Panc1 (cell line): ENCODE measurements around the gene CNOT3. TPM values are rescaled to one million over a fixed set of nuclear protein-coding genes. Genes with fewer than 3 reads are reported as not detected.

ENCODE experiments used
- ATAC-seq: fragments of 200-7000 bp; cut with Tn5 transposase; 2 replicates; pipeline ENCODE4 v1.9.1; 2020; ENCODE audit warnings: mild to moderate bottlenecking, moderate library complexity
- BruUV-seq: library from RNA; stranded (reverse); fragments of 400-500 nt; replicated peaks from 2 replicates; lab custom pipeline; 2021; lab: Mats Ljungman, UMichigan
- CTCF ChIA-PET: fragments of 300-600 bp; sonication (Branson Sonifier 250); formaldehyde crosslinking; loops from one replicate; lab custom pipeline; 2022; ENCODE audit warnings: antibody characterized with exemption; lab: Charles Lee
- POLR2A ChIA-PET: fragments of 300-600 bp; sonication (Branson Sonifier 250); formaldehyde crosslinking; loops from one replicate; lab custom pipeline; 2022; ENCODE audit warnings: antibody characterized with exemption; lab: Charles Lee
- DNase-seq: peaks from one replicate; pipeline ENCODE4 v3.0.0-alpha.2; 2010; ENCODE audit warnings: low read depth, low spot score
- H3K27ac ChIP-seq: 2 replicates; pipeline ENCODE4 v1.5.1; 2011; ENCODE audit warnings: mild to moderate bottlenecking, low read length, inconsistent platforms
- H3K27me3 ChIP-seq: fragments of 200-500 bp; sonication (Bioruptor generic); 2 replicates; pipeline ENCODE4 v1.6.0; 2014; ENCODE audit warnings: low read length, inconsistent platforms; ENCODE audit not compliant: control insufficient read depth, insufficient read depth
- H3K36me3 ChIP-seq: fragments of 200-500 bp; sonication (Bioruptor generic); 2 replicates; pipeline ENCODE4 v1.5.1; 2014; ENCODE audit warnings: inconsistent platforms, mild to moderate bottlenecking, low read length, moderate library complexity; ENCODE audit not compliant: control insufficient read depth, insufficient read depth
- H3K4me1 ChIP-seq: 2 replicates; pipeline ENCODE4 v1.5.1; 2011; ENCODE audit warnings: inconsistent platforms, mild to moderate bottlenecking, low read length, moderate library complexity; ENCODE audit not compliant: control insufficient read depth, insufficient read depth
- H3K4me3 ChIP-seq, 2 experiments: 2 replicates each; pipeline ENCODE4 v1.5.1; 2011 to 2012; ENCODE audit warnings: low read depth in 2 of 2, low read length in 2 of 2, mild to moderate bottlenecking in 2 of 2, inconsistent platforms in 1 of 2, moderate library complexity in 1 of 2
- H3K9me3 ChIP-seq: fragments of 200-500 bp; sonication (Bioruptor generic); 2 replicates; pipeline ENCODE4 v1.5.1; 2014; ENCODE audit warnings: low read depth, mild to moderate bottlenecking, inconsistent platforms, low read length, moderate library complexity; ENCODE audit not compliant: control insufficient read depth, insufficient read depth
- CTCF ChIP-seq: fragments of 450-650 bp; IDR thresholded peaks from 2 replicates; pipeline ENCODE4 v1.5.1; 2017; ENCODE audit warnings: mild to moderate bottlenecking
- POLR2AphosphoS5 ChIP-seq: IDR thresholded peaks from 2 replicates; pipeline ENCODE4 v1.6.1; 2012; ENCODE audit warnings: mild to moderate bottlenecking, low read depth, low read length, moderate library complexity
- REST ChIP-seq, 2 experiments: IDR thresholded peaks; 2 replicates each; pipeline ENCODE4 v1.6.1; 2011 to 2012; ENCODE audit warnings: low read depth in 2 of 2, control low read depth in 1 of 2, low read length in 1 of 2, mild to moderate bottlenecking in 1 of 2, moderate library complexity in 1 of 2; ENCODE audit not compliant: insufficient read depth in 1 of 2
- SIN3A ChIP-seq: IDR thresholded peaks from 2 replicates; pipeline ENCODE4 v1.6.1; 2012; ENCODE audit warnings: low read depth, mild to moderate bottlenecking, low read length, moderate library complexity, borderline replicate concordance; ENCODE audit not compliant: insufficient read depth
- TCF7L2 ChIP-seq: IDR thresholded peaks from 2 replicates; pipeline ENCODE4 v1.6.1; 2011; ENCODE audit warnings: mild to moderate bottlenecking, low read depth, low read length, inconsistent platforms
- in situ Hi-C: cut with HindIII; loops from 2 replicates; pipeline ENCODE4 v1.10.0; 2016; ENCODE audit warnings: low sequenced_read_pairs, low pct_unique_long_range_greater_than_20kb
- intact Hi-C: fragments of 100-400 bp; cut with micrococcal nuclease; formaldehyde crosslinking; loops from one replicate; pipeline ENCODE4 v1.10.0; 2022; ENCODE audit not compliant: unreplicated experiment
- total RNA-seq: library from RNA; stranded (reverse); gene quantifications from one replicate; pipeline ENCODE4 v1.2.1, GENCODE V29; 2021; ENCODE audit not compliant: unreplicated experiment

CNOT3 gene
- total RNA-seq, 1 experiment from 2014 or later = 111 TPM

- BruUV-seq = no TSS peak
- DNase-seq (no peak), ATAC-seq (no peak)
- ChIA-PET POLR2A (interaction anchor here (0.7 kb wide), 1 partner anchor 70 kb away, joined by 3 read pairs; the partner anchor contains the start of gene TSEN34), CTCF (interaction anchor here (0.6 kb wide), 1 partner anchor 927 kb away, joined by 3 read pairs; no protein-coding TSS in a partner anchor)
- Histone ChIP-seq H3K4me3 (no peak overlapping the region), H3K4me1 (peaks cover 8% of the 10 kb centered on the region; the same call in 1 of the 2 replicates), H3K27ac (no peak overlapping the region), H3K36me3 (peaks cover 12% of the 10 kb centered on the region), H3K27me3 (no peaks in the 10 kb centered on the region), H3K9me3 (no peaks in the 10 kb centered on the region)
- in situ Hi-C loops (no loop called here), intact Hi-C loops (no loop called here)
- TF ChIP-seq TCF7L2 = no peak
- no peak for TF ChIP-seq CTCF
- no peak for TF ChIP-seq SIN3A
- TF ChIP-seq REST (IDR thresholded peaks at IDR 0.05; ENCODE audit: insufficient read depth in 1 of 2, low read depth in 2 of 2, low read length in 1 of 2) = no peak
- TF ChIP-seq POLR2AphosphoS5 = no peak
These were observed 16.3 kb upstream of the CNOT3 start for GRCh38 chr19:54121259-54121658.

- no peak for ATAC-seq
- intact Hi-C loops = no loop called here
- no peak for TF ChIP-seq SIN3A
- TF ChIP-seq TCF7L2 = no peak
- no peak for TF ChIP-seq CTCF
- no peak for TF ChIP-seq POLR2AphosphoS5
- TF ChIP-seq REST (IDR thresholded peaks at IDR 0.05; ENCODE audit: insufficient read depth in 1 of 2, low read depth in 2 of 2, low read length in 1 of 2) = no peak
- no peaks in the 10 kb centered on the region for H3K9me3 ChIP-seq
- ChIA-PET POLR2A (interaction anchor here (0.7 to 1.6 kb wide), 2 partner anchors 9 to 233 kb away, joined by 3 to 5 read pairs; no protein-coding TSS in a partner anchor), CTCF (no interaction called here)
- H3K36me3 ChIP-seq = peaks cover 17% of the 10 kb centered on the region
- no peak overlapping the region for H3K4me3 ChIP-seq
- H3K27ac ChIP-seq = no peak overlapping the region
- H3K4me1 ChIP-seq = no peaks in the 10 kb centered on the region
- DNase-seq = no peak
- H3K27me3 ChIP-seq = no peaks in the 10 kb centered on the region
- no TSS peak for BruUV-seq
- in situ Hi-C loops = no loop called here
These were observed 13.9 kb upstream of the CNOT3 start for GRCh38 chr19:54123682-54124081.
